ENCODE results near the gene GNPDA1. TPM values are rescaled to one million over a fixed set of nuclear protein-coding genes. Genes with fewer than 3 reads are reported as not detected.

The GNPDA1 gene
- total and polyA plus RNA-seq, 2 of the 8 experiments (the other 6 are each of a cell fraction or from before 2014, with no cell fraction given), result 33.0 to 94.3 TPM

DNA sequence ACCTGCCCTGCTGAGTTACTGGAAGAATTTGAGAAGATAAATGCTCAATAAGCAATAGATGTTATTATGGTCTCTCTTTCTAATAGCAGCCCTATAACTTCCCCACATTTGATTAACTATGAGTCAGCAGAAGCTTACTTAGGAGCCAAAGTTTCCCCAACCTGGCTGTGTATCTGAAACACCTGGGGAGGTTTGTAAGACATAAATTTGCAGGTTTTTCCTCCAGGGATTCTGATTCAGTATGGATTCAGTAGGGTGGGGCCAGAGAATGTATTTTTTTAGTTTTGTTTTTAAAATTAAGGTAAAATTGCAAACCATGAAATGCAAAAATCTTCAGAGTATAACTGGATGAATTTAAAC is 44.9 kb upstream of the GNPDA1 start (continued):
- TF ChIP-seq, protein P1, sequence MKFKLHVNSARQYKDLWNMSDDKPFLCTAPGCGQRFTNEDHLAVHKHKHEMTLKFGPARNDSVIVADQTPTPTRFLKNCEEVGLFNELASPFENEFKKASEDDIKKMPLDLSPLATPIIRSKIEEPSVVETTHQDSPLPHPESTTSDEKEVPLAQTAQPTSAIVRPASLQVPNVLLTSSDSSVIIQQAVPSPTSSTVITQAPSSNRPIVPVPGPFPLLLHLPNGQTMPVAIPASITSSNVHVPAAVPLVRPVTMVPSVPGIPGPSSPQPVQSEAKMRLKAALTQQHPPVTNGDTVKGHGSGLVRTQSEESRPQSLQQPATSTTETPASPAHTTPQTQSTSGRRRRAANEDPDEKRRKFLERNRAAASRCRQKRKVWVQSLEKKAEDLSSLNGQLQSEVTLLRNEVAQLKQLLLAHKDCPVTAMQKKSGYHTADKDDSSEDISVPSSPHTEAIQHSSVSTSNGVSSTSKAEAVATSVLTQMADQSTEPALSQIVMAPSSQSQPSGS (IDR thresholded peaks at IDR 0.05; ENCODE audit: low read length), result no peak
- TF ChIP-seq RFX5 (IDR thresholded peaks at IDR 0.05; ENCODE audit: borderline replicate concordance, low read depth, low read length), result no peak
- no peak for TF ChIP-seq JUN (IDR thresholded peaks at IDR 0.05; ENCODE audit: low read depth, low read length)
- no peak for TF ChIP-seq NRF1 (IDR thresholded peaks at IDR 0.05; ENCODE audit: low read depth, low read length)
- TF ChIP-seq POLR2A (IDR thresholded peaks at IDR 0.05; ENCODE audit: control extremely low read depth in 1 of 2, low read depth in 2 of 2, low read length in 2 of 2), result no peak
- no peak for TF ChIP-seq KDM1A (IDR thresholded peaks at IDR 0.05; ENCODE audit: borderline replicate concordance, low read length)
- TF ChIP-seq TAF1 (IDR thresholded peaks at IDR 0.05; ENCODE audit: low read depth, low read length), result no peak
- TF ChIP-seq POU5F1 (IDR thresholded peaks at IDR 0.05; ENCODE audit: low read depth, low read length), result no peak
- TF ChIP-seq SIN3A (conservative IDR thresholded peaks at IDR 0.05 in 1 of 2, IDR thresholded peaks at IDR 0.05 in 1 of 2; ENCODE audit: low read depth in 1 of 2, low read length in 2 of 2), result no peak
- no peak for TF ChIP-seq ZNF274 (IDR thresholded peaks at IDR 0.05; ENCODE audit: borderline replicate concordance, extremely low read depth, low read length)

Measured in H1 (cell line).